Measurements from ENCODE around the gene SYNJ1. TPM values are rescaled to one million over a fixed set of nuclear protein-coding genes. Genes with fewer than 3 reads are reported as not detected.
"Not testable (repeated sequence)": the region's sequence is repeated elsewhere in the genome, so short reads cannot be mapped to it uniquely, and the experiment has no call there.

The SYNJ1 gene
- total RNA-seq, 1 donor from 2014 or later: 15.5 TPM

GRCh38 chr21:32749662-32750061 lies 21.8 kb upstream of the SYNJ1 start:
- no peaks in the 10 kb centered on the region for H3K27me3 Mint-ChIP-seq (ENCODE audit: unreplicated experiment)
- H3K4me1 Mint-ChIP-seq (ENCODE audit: unreplicated experiment): no peaks in the 10 kb centered on the region
- TF ChIP-seq, protein P1, sequence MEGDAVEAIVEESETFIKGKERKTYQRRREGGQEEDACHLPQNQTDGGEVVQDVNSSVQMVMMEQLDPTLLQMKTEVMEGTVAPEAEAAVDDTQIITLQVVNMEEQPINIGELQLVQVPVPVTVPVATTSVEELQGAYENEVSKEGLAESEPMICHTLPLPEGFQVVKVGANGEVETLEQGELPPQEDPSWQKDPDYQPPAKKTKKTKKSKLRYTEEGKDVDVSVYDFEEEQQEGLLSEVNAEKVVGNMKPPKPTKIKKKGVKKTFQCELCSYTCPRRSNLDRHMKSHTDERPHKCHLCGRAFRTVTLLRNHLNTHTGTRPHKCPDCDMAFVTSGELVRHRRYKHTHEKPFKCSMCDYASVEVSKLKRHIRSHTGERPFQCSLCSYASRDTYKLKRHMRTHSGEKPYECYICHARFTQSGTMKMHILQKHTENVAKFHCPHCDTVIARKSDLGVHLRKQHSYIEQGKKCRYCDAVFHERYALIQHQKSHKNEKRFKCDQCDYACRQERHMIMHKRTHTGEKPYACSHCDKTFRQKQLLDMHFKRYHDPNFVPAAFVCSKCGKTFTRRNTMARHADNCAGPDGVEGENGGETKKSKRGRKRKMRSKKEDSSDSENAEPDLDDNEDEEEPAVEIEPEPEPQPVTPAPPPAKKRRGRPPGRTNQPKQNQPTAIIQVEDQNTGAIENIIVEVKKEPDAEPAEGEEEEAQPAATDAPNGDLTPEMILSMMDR (IDR thresholded peaks at IDR 0.05): no peak
- peaks cover 64% of the 10 kb centered on the region for H3K36me3 Mint-ChIP-seq (ENCODE audit: unreplicated experiment)
- no peak overlapping the region for H3K4me3 Mint-ChIP-seq (ENCODE audit: unreplicated experiment)
- no peak for DNase-seq (ENCODE audit: extremely low spot score, unreplicated experiment)
- no peaks in the 10 kb centered on the region for H3K9me3 Mint-ChIP-seq (ENCODE audit: unreplicated experiment)
- no peak overlapping the region for H3K27ac Mint-ChIP-seq (ENCODE audit: unreplicated experiment)

- Mint-ChIP-seq H3K27ac (ENCODE audit: unreplicated experiment) (no peak overlapping the region), H3K9me3 (ENCODE audit: unreplicated experiment) (no peaks in the 10 kb centered on the region), H3K4me3 (ENCODE audit: unreplicated experiment) (no peak overlapping the region), H3K27me3 (ENCODE audit: unreplicated experiment) (no peaks in the 10 kb centered on the region), H3K4me1 (ENCODE audit: unreplicated experiment) (no peaks in the 10 kb centered on the region), H3K36me3 (ENCODE audit: unreplicated experiment) (peaks cover 67% of the 10 kb centered on the region)
- TF ChIP-seq, protein P1 (IDR thresholded peaks at IDR 0.05): no peak
- DNase-seq (ENCODE audit: extremely low spot score, unreplicated experiment): no peak
Measured at GRCh38 chr21:32748529-32748928, 20.7 kb upstream of the SYNJ1 start.

DNA sequence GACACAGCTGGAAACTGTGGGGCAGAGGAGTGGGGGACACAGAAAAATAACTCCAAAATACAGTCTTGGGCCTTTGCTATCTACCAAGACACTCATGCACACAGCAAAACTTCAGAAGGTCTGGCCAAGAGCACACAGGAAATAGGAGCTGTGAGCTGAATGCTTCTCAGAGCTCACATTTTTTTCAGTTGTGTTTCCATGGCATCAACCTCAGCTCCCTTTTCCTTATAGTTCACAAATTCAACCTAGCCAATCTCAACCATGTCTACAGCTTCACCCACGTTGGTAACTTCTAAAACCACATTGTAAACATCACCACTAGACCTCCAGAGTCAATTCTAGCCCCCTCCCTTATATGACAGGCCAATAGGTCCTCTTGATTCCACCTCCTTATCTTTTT lies 19.6 kb upstream of the SYNJ1 start:
- Mint-ChIP-seq H3K4me3 (ENCODE audit: unreplicated experiment) (no peak overlapping the region), H3K27me3 (ENCODE audit: unreplicated experiment) (no peaks in the 10 kb centered on the region), H3K9me3 (ENCODE audit: unreplicated experiment) (no peaks in the 10 kb centered on the region), H3K36me3 (ENCODE audit: unreplicated experiment) (peaks cover 75% of the 10 kb centered on the region), H3K27ac (ENCODE audit: unreplicated experiment) (no peak overlapping the region), H3K4me1 (ENCODE audit: unreplicated experiment) (no peaks in the 10 kb centered on the region)
- TF ChIP-seq, protein P1 (IDR thresholded peaks at IDR 0.05): no peak
- no peak for DNase-seq (ENCODE audit: extremely low spot score, unreplicated experiment)

- not testable (repeated sequence) for DNase-seq (ENCODE audit: extremely low spot score, unreplicated experiment); H3K4me1 Mint-ChIP-seq (ENCODE audit: unreplicated experiment); H3K4me3 Mint-ChIP-seq (ENCODE audit: unreplicated experiment); H3K27ac Mint-ChIP-seq (ENCODE audit: unreplicated experiment); H3K27me3 Mint-ChIP-seq (ENCODE audit: unreplicated experiment); H3K9me3 Mint-ChIP-seq (ENCODE audit: unreplicated experiment)
- peaks cover 80% of the 10 kb centered on the region for H3K36me3 Mint-ChIP-seq (ENCODE audit: unreplicated experiment)
Measured at GRCh38 chr21:32746711-32747110, 18.9 kb upstream of the SYNJ1 start.

DNA sequence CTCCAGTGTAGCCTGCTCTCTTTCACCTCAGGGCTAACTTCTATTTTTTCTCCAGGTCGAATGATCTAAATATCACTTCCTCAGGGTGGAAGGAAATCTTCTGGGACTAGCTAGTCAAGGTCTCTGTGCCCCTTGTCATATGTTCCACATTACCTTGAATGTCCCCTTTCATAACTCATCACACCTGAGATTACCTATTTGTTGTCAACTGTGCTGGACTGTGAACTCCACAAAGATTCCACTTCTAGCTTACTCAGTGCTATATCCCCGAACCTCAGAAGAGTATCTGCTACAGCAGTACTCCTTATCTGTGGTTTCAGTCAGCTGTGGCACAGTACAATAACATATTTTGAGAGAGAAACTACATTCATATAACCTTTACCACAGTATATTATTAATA lies 14.6 kb upstream of the SYNJ1 start:
- DNase-seq (ENCODE audit: extremely low spot score, unreplicated experiment): no peak
- Mint-ChIP-seq H3K27ac (ENCODE audit: unreplicated experiment) (no peak overlapping the region), H3K27me3 (ENCODE audit: unreplicated experiment) (no peaks in the 10 kb centered on the region), H3K4me1 (ENCODE audit: unreplicated experiment) (no peaks in the 10 kb centered on the region), H3K4me3 (ENCODE audit: unreplicated experiment) (no peak overlapping the region), H3K36me3 (ENCODE audit: unreplicated experiment) (peaks cover 71% of the 10 kb centered on the region), H3K9me3 (ENCODE audit: unreplicated experiment) (no peaks in the 10 kb centered on the region)
- TF ChIP-seq, protein P1 (IDR thresholded peaks at IDR 0.05): no peak

DNA sequence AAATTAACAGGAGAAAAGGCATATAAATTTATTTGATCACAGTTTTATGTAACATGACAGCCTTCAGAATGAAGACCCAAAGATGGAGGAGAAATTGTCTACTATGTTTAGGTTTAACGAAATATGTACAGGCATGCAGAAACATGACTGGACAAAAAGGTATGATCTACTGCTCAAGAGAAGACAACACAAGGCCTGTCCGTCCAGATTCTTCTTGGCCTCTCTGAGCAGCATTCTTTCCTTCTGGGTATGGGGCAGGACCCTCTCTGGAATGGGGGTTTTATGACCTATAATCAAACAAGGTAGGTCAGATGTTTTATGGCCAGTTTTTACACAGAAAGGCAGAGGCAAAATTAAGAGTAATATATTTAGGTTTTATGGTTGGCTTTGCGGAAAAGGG lies 13.5 kb upstream of the SYNJ1 start:
- Mint-ChIP-seq H3K9me3 (ENCODE audit: unreplicated experiment) (no peaks in the 10 kb centered on the region), H3K27me3 (ENCODE audit: unreplicated experiment) (no peaks in the 10 kb centered on the region), H3K4me1 (ENCODE audit: unreplicated experiment) (no peaks in the 10 kb centered on the region), H3K36me3 (ENCODE audit: unreplicated experiment) (peaks cover 65% of the 10 kb centered on the region), H3K4me3 (ENCODE audit: unreplicated experiment) (no peak overlapping the region), H3K27ac (ENCODE audit: unreplicated experiment) (no peak overlapping the region)
- no peak for DNase-seq (ENCODE audit: extremely low spot score, unreplicated experiment)
- TF ChIP-seq, protein P1 (IDR thresholded peaks at IDR 0.05): no peak
